Measurements from ENCODE around the gene KANK2. TPM values are rescaled to one million over a fixed set of nuclear protein-coding genes. Genes with fewer than 3 reads are reported as not detected.

KANK2 gene
- total RNA-seq, 2 donors from 2014 or later: 74.2 to 87.7 TPM

GRCh38 chr19:11166281-11167142, 30.8 kb downstream of the KANK2 start:
- 88 to 90% methylated on average over 10 to 26 of the region's 26 CpGs for WGBS, 2 experiments (ENCODE audit: insufficient coverage in 1 of 2, insufficient read length in 1 of 2)
- peaks cover 29% of the 10 kb centered on the region for H3K36me3 ChIP-seq (ENCODE audit: control insufficient read depth, insufficient read depth, low read length)
- no peaks in the 10 kb centered on the region for H3K27me3 ChIP-seq (ENCODE audit: control insufficient read depth, insufficient read depth, low read length, poor library complexity, severe bottlenecking)
- H3K9me3 ChIP-seq (ENCODE audit: control insufficient read depth, low read length): no peaks in the 10 kb centered on the region
- H3K27ac ChIP-seq (ENCODE audit: low read depth, low read length): no peak overlapping the region
- H3K4me3 ChIP-seq (ENCODE audit: low read length): no peak overlapping the region
- Mint-ChIP-seq H3K27ac (no peak overlapping the region), H3K36me3 (ENCODE audit: low read depth) (peaks cover 54% of the 10 kb centered on the region), H3K4me3 (no peak overlapping the region), H3K27me3 (ENCODE audit: insufficient read depth) (no peaks in the 10 kb centered on the region), H3K4me1 (no peaks in the 10 kb centered on the region), H3K9me3 (no peaks in the 10 kb centered on the region)
- no peak overlapping the region for H3K9ac ChIP-seq (ENCODE audit: extremely low read depth, low read length, poor library complexity, severe bottlenecking)
- no peak for TF ChIP-seq CTCF (conservative IDR thresholded peaks at IDR 0.05)
- H3K4me1 ChIP-seq (ENCODE audit: control insufficient read depth, insufficient read depth, low read length): no peaks in the 10 kb centered on the region
- DNase-seq: no peak

GRCh38 chr19:11165486-11166030, 31.8 kb downstream of the KANK2 start:
- Mint-ChIP-seq H3K27ac (peak overlapping the region; percentile 48), H3K4me1 (no peaks in the 10 kb centered on the region), H3K36me3 (ENCODE audit: low read depth) (peaks cover 54% of the 10 kb centered on the region), H3K4me3 (no peak overlapping the region), H3K9me3 (no peaks in the 10 kb centered on the region), H3K27me3 (ENCODE audit: insufficient read depth) (no peaks in the 10 kb centered on the region)
- DNase-seq: no peak
- Histone ChIP-seq H3K27ac (ENCODE audit: low read depth, low read length) (no peak overlapping the region), H3K9me3 (ENCODE audit: control insufficient read depth, low read length) (no peaks in the 10 kb centered on the region), H3K4me3 (ENCODE audit: low read length) (no peak overlapping the region), H3K9ac (ENCODE audit: extremely low read depth, low read length, poor library complexity, severe bottlenecking) (no peak overlapping the region), H3K4me1 (ENCODE audit: control insufficient read depth, insufficient read depth, low read length) (no peaks in the 10 kb centered on the region), H3K36me3 (ENCODE audit: control insufficient read depth, insufficient read depth, low read length) (peaks cover 28% of the 10 kb centered on the region), H3K27me3 (ENCODE audit: control insufficient read depth, insufficient read depth, low read length, poor library complexity, severe bottlenecking) (no peaks in the 10 kb centered on the region)
- no peak for TF ChIP-seq CTCF (conservative IDR thresholded peaks at IDR 0.05)
- 90 to 93% methylated on average over 8 to 13 of the region's 13 CpGs for WGBS, 2 experiments (ENCODE audit: insufficient coverage in 1 of 2, insufficient read length in 1 of 2)

DNA sequence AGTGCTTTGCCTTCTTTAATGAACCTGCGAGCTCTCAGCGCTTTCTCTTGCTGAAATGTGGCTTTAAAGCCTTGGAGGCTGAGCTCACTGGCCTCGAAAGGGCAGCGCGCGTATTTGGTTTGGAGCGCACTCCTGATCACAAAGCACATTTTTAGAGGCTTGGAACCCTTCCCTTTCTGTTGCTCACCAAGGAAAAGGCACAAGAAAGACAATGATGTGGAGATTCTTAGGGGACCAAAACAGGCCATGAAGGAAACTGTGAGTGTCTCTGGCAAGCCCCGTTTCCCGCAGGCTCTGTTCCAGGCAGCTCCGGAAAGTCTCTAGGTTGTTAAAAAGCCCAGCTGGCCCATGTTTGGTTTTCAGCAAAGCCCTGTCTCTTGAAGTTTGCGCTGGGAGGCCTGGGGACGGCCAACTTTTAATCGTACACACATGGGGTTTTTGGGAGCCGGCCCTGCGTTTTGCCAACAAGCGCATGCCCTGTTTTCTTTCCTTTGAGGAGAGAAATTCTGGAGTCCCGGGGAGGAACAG, 32.4 kb downstream of the KANK2 start:
- peak overlapping the region; percentile 48 for H3K27ac Mint-ChIP-seq
- H3K9me3 ChIP-seq (ENCODE audit: control insufficient read depth, low read length): no peaks in the 10 kb centered on the region
- no peak overlapping the region for H3K4me3 ChIP-seq (ENCODE audit: low read length)
- H3K27me3 ChIP-seq (ENCODE audit: control insufficient read depth, insufficient read depth, low read length, poor library complexity, severe bottlenecking): no peaks in the 10 kb centered on the region
- no peak overlapping the region for H3K9ac ChIP-seq (ENCODE audit: extremely low read depth, low read length, poor library complexity, severe bottlenecking)
- H3K36me3 Mint-ChIP-seq (ENCODE audit: low read depth): peaks cover 48% of the 10 kb centered on the region
- WGBS, 2 experiments (ENCODE audit: insufficient coverage in 1 of 2, insufficient read length in 1 of 2): 91 to 93% methylated on average over 16 to 17 of the region's 17 CpGs
- H3K36me3 ChIP-seq (ENCODE audit: control insufficient read depth, insufficient read depth, low read length): peaks cover 22% of the 10 kb centered on the region
- H3K4me1 Mint-ChIP-seq: no peaks in the 10 kb centered on the region
- no peaks in the 10 kb centered on the region for H3K9me3 Mint-ChIP-seq
- H3K27me3 Mint-ChIP-seq (ENCODE audit: insufficient read depth): no peaks in the 10 kb centered on the region
- peak overlapping the region; percentile 8 for H3K27ac ChIP-seq (ENCODE audit: low read depth, low read length)
- no peak for TF ChIP-seq CTCF (conservative IDR thresholded peaks at IDR 0.05)
- no peak overlapping the region for H3K4me3 Mint-ChIP-seq
- no peak for DNase-seq
- no peaks in the 10 kb centered on the region for H3K4me1 ChIP-seq (ENCODE audit: control insufficient read depth, insufficient read depth, low read length)
